ENCODE measurements around the gene TMEM132C. TPM values are rescaled to one million over a fixed set of nuclear protein-coding genes. Genes with fewer than 3 reads are reported as not detected.
"Not testable (repeated sequence)": the region's sequence is repeated elsewhere in the genome, so short reads cannot be mapped to it uniquely, and the experiment has no call there.

TMEM132C gene
- total RNA-seq (10 to 100 TPM in 2 of 4 donors, 1 to 10 TPM in 2; 6.7 to 16.3 (median 10.8) TPM), polyA plus RNA-seq (4.9 TPM)
- long read RNA-seq, donor 1, full-length matches to known transcripts = 4 of 26 reads
- long read RNA-seq, donor 1, partial matches to known transcripts = 17 of 26 reads
- long read RNA-seq, donor 1, other reads (novel, unspliced or antisense) = 5 of 26 reads
- long read RNA-seq, donor 2, full-length matches to known transcripts = 1 of 6 reads
- long read RNA-seq, donor 2, partial matches to known transcripts = 4 of 6 reads
- long read RNA-seq, donor 2, other reads (novel, unspliced or antisense) = 1 of 6 reads
- long read RNA-seq, donor 3, partial matches to known transcripts = 14 of 26 reads
- long read RNA-seq, donor 3, other reads (novel, unspliced or antisense) = 12 of 26 reads
- long read RNA-seq, donor 4, full-length matches to known transcripts = 4 of 11 reads
- long read RNA-seq, donor 4, partial matches to known transcripts = 4 of 11 reads
- long read RNA-seq, donor 4, other reads (novel, unspliced or antisense) = 3 of 11 reads

DNA sequence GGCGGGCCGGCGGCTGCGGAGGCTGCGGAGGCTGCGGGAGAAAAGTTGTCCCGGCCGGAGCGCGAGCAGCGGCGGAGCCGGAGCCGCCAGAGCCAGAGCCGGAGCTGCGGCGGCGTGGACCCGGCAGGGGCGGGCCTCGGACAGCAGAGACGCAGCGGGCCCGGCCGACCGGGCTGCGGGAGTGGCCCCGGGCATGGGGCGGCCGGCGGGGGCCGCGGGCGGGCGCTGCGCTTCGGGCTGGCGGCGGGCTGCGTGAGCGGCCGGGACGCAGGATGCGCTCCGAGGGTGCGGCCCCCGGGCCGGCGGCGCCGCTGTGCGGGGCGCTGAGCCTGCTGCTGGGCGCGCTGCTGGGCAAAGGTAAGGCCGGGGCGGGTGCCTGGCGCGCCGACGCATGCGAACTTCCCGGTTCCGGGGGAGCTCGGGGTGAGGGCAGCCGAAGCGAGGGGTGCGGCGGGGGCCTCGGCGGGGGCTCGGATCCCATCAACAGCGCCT, at the start of gene TMEM132C:
TMEM132C (plus strand) TSS at position 40 of the 492 bp plus-strand sequence; CDS start at position 273, 233 bp downstream.
- 1% methylated on average over 73 of the region's 73 CpGs for WGBS

DNA sequence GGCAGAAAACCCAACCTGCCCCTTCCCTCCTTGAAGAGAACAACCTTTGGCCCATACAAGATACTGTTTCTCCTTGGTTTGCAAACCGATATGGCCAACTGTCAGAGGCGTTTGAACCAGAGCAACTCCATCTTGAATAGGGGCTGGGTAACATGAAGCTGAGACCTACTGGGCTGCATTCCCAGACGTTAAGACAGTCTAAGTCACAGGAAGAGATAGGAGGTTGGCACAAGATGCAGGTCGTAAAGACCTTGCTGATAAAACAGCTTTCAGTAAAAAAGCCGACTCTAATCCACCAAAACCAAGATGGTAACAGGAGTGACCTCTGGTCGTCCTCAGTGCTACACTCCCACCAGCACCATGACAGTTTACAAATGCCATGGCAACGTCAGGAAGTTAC, 42.7 kb upstream of the TMEM132C start:
- H3K4me1 ChIP-seq (ENCODE audit: control insufficient read depth, insufficient read depth, low read length) = no peaks in the 10 kb centered on the region
- H3K27me3 ChIP-seq (ENCODE audit: control insufficient read depth, insufficient read depth) = no peaks in the 10 kb centered on the region
- H3K4me3 ChIP-seq (ENCODE audit: low read length) = no peak overlapping the region
- intact Hi-C loops (cut with DNase I) = no loop called here
- H3K27ac ChIP-seq (ENCODE audit: low read length) = no peak overlapping the region
- ATAC-seq = no peak
- H3K9me3 ChIP-seq (ENCODE audit: control insufficient read depth, low read length) = no peaks in the 10 kb centered on the region
- 44% methylated on average over 7 of the region's 7 CpGs for WGBS
- DNase-seq = no peak

More for the DNA sequence above, at the start of gene TMEM132C:
- Histone ChIP-seq H3K4me1 (ENCODE audit: control insufficient read depth, insufficient read depth, low read length) (no peaks in the 10 kb centered on the region), H3K27ac (ENCODE audit: low read length) (no peak within 1 kb of the TSS), H3K4me3 (ENCODE audit: low read length) (peak within 1 kb of the TSS; percentile 67), H3K9me3 (ENCODE audit: control insufficient read depth, low read length) (no peaks in the 10 kb centered on the region), H3K27me3 (ENCODE audit: control insufficient read depth, insufficient read depth) (peaks cover 3% of the 10 kb centered on the region)
- DNase-seq (peak; percentile 27 to 58 (median 55)), ATAC-seq (peak; percentile 8 to 33)
- intact Hi-C loops (cut with DNase I) = loop anchor here in 2 of 4 donors (10.0 kb wide), 2 partner anchors 118 to 1648 kb away; no protein-coding TSS in a partner anchor

DNA sequence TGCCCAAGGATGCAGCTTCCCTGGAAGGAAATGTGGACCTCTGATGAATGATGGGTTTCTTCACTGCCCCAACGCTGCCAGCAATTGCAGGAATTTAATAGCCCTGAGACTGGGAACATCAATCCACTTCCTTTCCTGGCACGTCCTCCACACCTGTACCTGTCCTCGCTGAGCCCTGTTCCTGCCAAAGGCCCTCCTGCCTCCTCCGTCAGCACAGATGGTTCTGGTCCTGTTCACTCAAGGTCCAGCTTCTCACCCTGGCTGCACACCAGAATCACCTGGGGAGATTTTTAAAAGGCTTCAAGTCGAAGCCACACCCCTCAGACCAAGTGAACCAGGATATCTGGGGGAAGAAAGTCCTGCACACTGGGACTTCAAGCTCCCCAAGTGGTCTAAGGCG, 38.4 kb upstream of the TMEM132C start:
- Histone ChIP-seq H3K4me3 (ENCODE audit: low read length) (no peak overlapping the region), H3K27ac (ENCODE audit: low read length) (no peak overlapping the region), H3K9me3 (ENCODE audit: control insufficient read depth, low read length) (no peaks in the 10 kb centered on the region), H3K4me1 (ENCODE audit: control insufficient read depth, insufficient read depth, low read length) (no peaks in the 10 kb centered on the region), H3K27me3 (ENCODE audit: control insufficient read depth, insufficient read depth) (no peaks in the 10 kb centered on the region)
- DNase-seq = no peak
- ATAC-seq = no peak
- intact Hi-C loops (cut with DNase I) = no loop called here
- whole genome bisulfite sequencing = 68% methylated on average over 6 of the region's 6 CpGs

DNA sequence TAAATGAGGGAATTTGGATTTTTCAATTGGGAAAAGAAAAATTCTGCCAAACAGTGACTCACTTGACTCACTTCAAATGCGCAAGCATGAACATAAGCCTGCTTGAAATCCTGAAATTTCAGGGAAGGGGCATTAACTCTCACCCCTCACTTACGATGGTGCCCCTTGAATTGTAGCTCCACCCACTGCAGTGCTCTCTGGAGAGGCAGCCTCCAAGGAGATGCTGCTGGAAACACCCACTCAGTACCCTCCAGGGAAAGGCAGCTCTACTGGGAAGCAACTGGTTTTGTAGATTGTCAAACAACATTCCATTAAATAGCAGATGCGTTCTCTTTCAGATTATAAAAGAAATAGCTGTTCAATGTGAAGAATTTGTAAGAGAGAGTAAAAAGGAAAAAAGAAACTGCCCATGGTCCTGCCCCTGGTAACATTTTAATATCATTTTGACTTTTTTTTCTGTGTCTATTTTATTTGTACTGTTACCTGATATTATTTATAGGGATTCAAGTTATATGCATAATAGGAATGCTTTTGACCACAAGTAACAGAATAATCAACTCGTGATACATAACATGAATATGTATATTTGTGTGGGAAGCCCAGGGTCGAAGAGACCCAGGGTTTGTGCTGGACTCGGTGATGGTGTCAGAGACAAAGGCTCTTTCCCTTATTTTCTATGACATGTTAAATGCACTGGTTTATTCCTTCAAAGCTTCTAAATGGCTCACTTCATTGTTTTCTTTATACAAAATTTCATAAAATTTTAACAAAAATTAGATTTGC, 31.1 kb upstream of the TMEM132C start:
- intact Hi-C loops (cut with DNase I) = no loop called here
- H3K27me3 ChIP-seq (ENCODE audit: control insufficient read depth, insufficient read depth) = no peaks in the 10 kb centered on the region
- ATAC-seq (no peak), DNase-seq (no peak)
- H3K27ac ChIP-seq (ENCODE audit: low read length) = no peak overlapping the region
- no peak overlapping the region for H3K4me3 ChIP-seq (ENCODE audit: low read length)
- no peaks in the 10 kb centered on the region for H3K9me3 ChIP-seq (ENCODE audit: control insufficient read depth, low read length)
- 65% methylated on average over 6 of the region's 6 CpGs for WGBS
- no peaks in the 10 kb centered on the region for H3K4me1 ChIP-seq (ENCODE audit: control insufficient read depth, insufficient read depth, low read length)

DNA sequence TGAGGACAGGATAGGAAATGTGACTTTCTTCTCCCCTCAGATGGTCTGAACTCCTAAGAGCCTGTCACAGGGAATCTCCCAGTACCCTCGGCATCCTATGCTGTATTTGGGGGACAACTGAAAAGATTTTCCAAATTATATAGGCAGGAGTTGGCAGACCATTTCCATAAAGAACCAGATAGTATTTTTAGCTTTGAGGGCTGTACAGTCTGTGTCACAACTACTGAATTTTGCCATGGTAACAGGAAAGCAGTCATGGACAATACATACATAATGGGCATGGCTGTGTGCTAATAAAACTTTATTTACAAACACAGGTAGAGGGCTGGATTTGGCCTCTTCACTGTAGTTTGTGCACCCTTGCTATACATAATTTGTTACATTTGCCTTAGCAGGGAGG, 30.4 kb upstream of the TMEM132C start:
- intact Hi-C loops (cut with DNase I) = no loop called here
- 71% methylated on average over 1 of the region's 1 CpG for WGBS

DNA sequence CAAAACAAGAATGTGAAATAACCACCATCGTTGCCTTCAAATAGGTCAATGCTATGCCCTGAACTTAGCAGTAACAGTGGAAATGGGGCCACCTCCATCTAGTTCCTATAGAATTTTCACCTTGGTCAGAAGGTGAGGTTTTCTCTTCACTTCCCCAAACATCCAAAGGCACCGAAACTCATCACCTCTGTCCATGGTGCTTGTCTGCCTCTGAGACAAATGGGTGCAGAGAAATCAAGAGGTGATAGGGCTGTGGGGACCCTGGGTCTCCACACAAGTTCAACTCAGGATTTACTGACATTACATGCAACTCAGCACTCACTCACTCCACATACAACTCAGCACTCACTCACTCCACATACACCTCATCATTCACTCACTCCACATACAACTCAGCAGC, 26.2 kb upstream of the TMEM132C start:
- no peak overlapping the region for H3K4me3 ChIP-seq (ENCODE audit: low read length)
- ATAC-seq (no peak), DNase-seq (no peak)
- H3K9me3 ChIP-seq (ENCODE audit: control insufficient read depth, low read length) = no peaks in the 10 kb centered on the region
- WGBS = 59% methylated on average over 2 of the region's 2 CpGs
- H3K27ac ChIP-seq (ENCODE audit: low read length) = no peak overlapping the region
- no peaks in the 10 kb centered on the region for H3K27me3 ChIP-seq (ENCODE audit: control insufficient read depth, insufficient read depth)
- no peaks in the 10 kb centered on the region for H3K4me1 ChIP-seq (ENCODE audit: control insufficient read depth, insufficient read depth, low read length)
- intact Hi-C loops (cut with DNase I) = no loop called here

More for the DNA sequence above, 30.4 kb upstream of the TMEM132C start:
- Histone ChIP-seq H3K4me3 (ENCODE audit: low read length) (no peak overlapping the region), H3K4me1 (ENCODE audit: control insufficient read depth, insufficient read depth, low read length) (no peaks in the 10 kb centered on the region), H3K27me3 (ENCODE audit: control insufficient read depth, insufficient read depth) (no peaks in the 10 kb centered on the region), H3K9me3 (ENCODE audit: control insufficient read depth, low read length) (no peaks in the 10 kb centered on the region), H3K27ac (ENCODE audit: low read length) (no peak overlapping the region)
- no peak for DNase-seq
- no peak for ATAC-seq

DNA sequence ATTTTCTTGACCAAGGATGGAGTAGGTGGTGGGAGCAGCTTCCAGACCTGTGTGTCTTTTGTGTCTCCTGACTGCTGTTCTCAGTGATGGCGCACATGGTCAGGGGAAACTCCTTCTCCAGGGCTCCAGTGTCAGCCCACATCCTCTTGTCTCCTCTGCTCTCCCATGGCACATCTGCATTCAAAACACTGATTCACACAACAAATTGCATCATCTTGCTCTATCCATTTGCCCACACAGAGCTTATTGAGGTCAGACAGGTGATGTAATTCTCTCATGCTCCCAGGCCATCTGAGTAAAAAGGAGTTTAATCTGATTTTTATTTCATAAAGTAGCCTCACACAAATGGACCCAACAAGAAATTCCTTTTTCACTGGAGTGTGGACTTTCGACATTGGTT, 21.8 kb upstream of the TMEM132C start:
- no peaks in the 10 kb centered on the region for H3K4me1 ChIP-seq (ENCODE audit: control insufficient read depth, insufficient read depth, low read length)
- ATAC-seq (no peak), DNase-seq (no peak)
- H3K9me3 ChIP-seq (ENCODE audit: control insufficient read depth, low read length) = no peaks in the 10 kb centered on the region
- intact Hi-C loops (cut with DNase I) = no loop called here
- no peaks in the 10 kb centered on the region for H3K27me3 ChIP-seq (ENCODE audit: control insufficient read depth, insufficient read depth)
- H3K4me3 ChIP-seq (ENCODE audit: low read length) = no peak overlapping the region
- no peak overlapping the region for H3K27ac ChIP-seq (ENCODE audit: low read length)
- 91% methylated on average over 2 of the region's 2 CpGs for WGBS

DNA sequence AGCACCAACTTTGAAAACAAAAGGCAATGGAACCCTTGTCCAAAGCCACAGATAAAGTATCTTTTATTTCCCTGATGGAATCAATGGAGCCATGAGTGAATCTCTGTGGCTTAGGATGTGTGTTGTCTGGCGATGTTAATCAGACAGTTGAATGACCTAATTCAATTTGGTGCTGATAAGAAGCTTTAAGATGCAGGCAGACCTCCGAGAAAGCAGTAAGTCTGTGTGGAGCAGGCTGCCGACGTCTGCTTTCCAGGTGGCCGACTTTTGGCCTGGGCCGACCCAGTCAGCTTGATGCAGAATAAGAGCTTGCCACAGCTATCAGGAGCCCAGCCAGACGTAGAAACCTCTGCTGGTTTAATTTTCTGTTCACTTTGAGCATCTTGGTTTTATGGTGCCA, 21.1 kb upstream of the TMEM132C start:
- intact Hi-C loops (cut with DNase I) = no loop called here

DNA sequence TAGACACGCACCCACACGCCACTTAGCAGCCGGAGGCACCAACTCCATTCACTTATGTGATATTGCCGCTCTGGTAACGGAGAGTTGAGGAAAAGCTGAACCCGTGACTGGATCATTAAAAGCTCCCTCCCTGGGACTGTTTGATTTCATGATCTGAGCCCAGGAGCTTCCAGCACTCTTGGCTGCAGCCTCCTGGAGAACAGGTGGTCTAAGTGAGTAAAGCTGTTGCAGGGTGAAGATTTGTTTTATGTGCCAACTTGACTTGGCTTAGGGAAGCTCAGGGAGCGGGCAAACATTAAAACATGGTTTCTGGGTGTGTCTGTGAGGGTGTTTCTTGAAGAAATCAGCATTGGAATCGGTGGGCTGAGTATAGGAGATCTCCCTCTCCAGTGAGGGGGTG, 16.9 kb upstream of the TMEM132C start:
- DNase-seq (no peak), ATAC-seq (no peak)
- Histone ChIP-seq H3K27ac (ENCODE audit: low read length) (no peak overlapping the region), H3K9me3 (ENCODE audit: control insufficient read depth, low read length) (peaks cover 1% of the 10 kb centered on the region), H3K27me3 (ENCODE audit: control insufficient read depth, insufficient read depth) (no peaks in the 10 kb centered on the region), H3K4me3 (ENCODE audit: low read length) (no peak overlapping the region), H3K4me1 (ENCODE audit: control insufficient read depth, insufficient read depth, low read length) (no peaks in the 10 kb centered on the region)
- intact Hi-C loops (cut with DNase I) = no loop called here
- WGBS = 74% methylated on average over 8 of the region's 8 CpGs

More for the DNA sequence above, 21.1 kb upstream of the TMEM132C start:
- Histone ChIP-seq H3K4me1 (ENCODE audit: control insufficient read depth, insufficient read depth, low read length) (no peaks in the 10 kb centered on the region), H3K9me3 (ENCODE audit: control insufficient read depth, low read length) (no peaks in the 10 kb centered on the region), H3K27ac (ENCODE audit: low read length) (no peak overlapping the region), H3K4me3 (ENCODE audit: low read length) (no peak overlapping the region), H3K27me3 (ENCODE audit: control insufficient read depth, insufficient read depth) (no peaks in the 10 kb centered on the region)
- DNase-seq (no peak), ATAC-seq (no peak)
- 38% methylated on average over 7 of the region's 7 CpGs for WGBS

DNA sequence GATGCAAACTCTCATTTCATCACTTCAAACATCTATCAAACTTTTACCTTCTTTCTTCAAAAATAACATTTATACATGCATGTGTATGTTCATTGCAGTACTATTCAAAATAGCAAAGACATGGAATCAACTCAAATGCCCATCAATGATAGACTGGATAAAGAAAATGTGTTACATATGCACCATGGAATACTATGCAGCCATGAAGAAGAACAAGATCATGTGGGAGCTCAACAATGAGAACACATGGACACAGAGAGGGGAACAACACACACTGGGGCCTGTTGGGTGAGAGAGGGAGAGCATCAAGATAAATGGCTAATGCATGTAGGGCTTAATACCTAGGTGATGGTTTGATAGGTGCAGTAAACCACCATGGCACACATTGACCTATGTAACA, 13.1 kb upstream of the TMEM132C start:
- H3K27me3 ChIP-seq (ENCODE audit: control insufficient read depth, insufficient read depth); DNase-seq; H3K4me3 ChIP-seq (ENCODE audit: low read length); H3K9me3 ChIP-seq (ENCODE audit: control insufficient read depth, low read length); ATAC-seq; H3K4me1 ChIP-seq (ENCODE audit: control insufficient read depth, insufficient read depth, low read length); intact Hi-C loops (cut with DNase I); H3K27ac ChIP-seq (ENCODE audit: low read length): not testable (repeated sequence)
